T-helper 1 cell (primary cell): ENCODE data around the gene PTPRE.

Experiments used
- DNase-seq, 5 donors: peaks; one replicate each; pipeline ENCODE4 v3.0.0-alpha.2; 2012 to 2020

PTPRE gene

GRCh38 chr10:127984945-127985344, 78.0 kb downstream of the PTPRE start:
- no peak for DNase-seq

- DNase-seq, result peak in 1 of 5 donors; percentile 66
Observed at GRCh38 chr10:127986531-127987466, 79.9 kb downstream of the PTPRE start.

- no peak for DNase-seq
Observed at GRCh38 chr10:127987467-127988380, 80.8 kb downstream of the PTPRE start.

- no peak for DNase-seq
Observed at GRCh38 chr10:127989481-127990012, 82.6 kb downstream of the PTPRE start.

- DNase-seq, result peak in 1 of 5 donors; percentile 70
Observed at GRCh38 chr10:127990132-127990788, 83.4 kb downstream of the PTPRE start.

GRCh38 chr10:127990846-127991542, 84.1 kb downstream of the PTPRE start:
- DNase-seq, result peak in 2 of 5 donors; percentile 15 to 82

- DNase-seq, result no peak
Observed at GRCh38 chr10:127991543-127992255, 84.8 kb downstream of the PTPRE start.

GRCh38 chr10:127992376-127992775, 85.5 kb downstream of the PTPRE start:
- no peak for DNase-seq

- DNase-seq, result peak in 1 of 5 donors; percentile 70
Observed at GRCh38 chr10:127993056-127993690, 86.3 kb downstream of the PTPRE start.

GRCh38 chr10:127995939-127996338, 89.0 kb downstream of the PTPRE start:
- no peak for DNase-seq

GRCh38 chr10:127996586-127996985, 89.7 kb downstream of the PTPRE start:
- no peak for DNase-seq

- no peak for DNase-seq
Observed at GRCh38 chr10:127997271-127997670, 90.4 kb downstream of the PTPRE start.

GRCh38 chr10:127997937-127998336, 91.0 kb downstream of the PTPRE start:
- no peak for DNase-seq

GRCh38 chr10:127998501-127999144, 91.7 kb downstream of the PTPRE start:
- no peak for DNase-seq

GRCh38 chr10:127999297-128000129, 92.6 kb downstream of the PTPRE start:
- DNase-seq, result no peak

- no peak for DNase-seq
Observed at GRCh38 chr10:128000471-128001362, 93.8 kb downstream of the PTPRE start.

- DNase-seq, result no peak
Observed at GRCh38 chr10:128001363-128001745, 94.5 kb downstream of the PTPRE start.

GRCh38 chr10:128001849-128002248, 94.9 kb downstream of the PTPRE start:
- DNase-seq, result no peak
